IPS-18a (cell line): Measurements from ENCODE around the gene SULF2.

Source experiments
- H3K27ac ChIP-seq: one replicate; pipeline ENCODE4 v1.5.1; 2013; ENCODE audit warnings: low read length
- H3K27me3 ChIP-seq: one replicate; pipeline ENCODE4 v1.6.1; 2013; ENCODE audit warnings: mild to moderate bottlenecking, low read length; ENCODE audit not compliant: control insufficient read depth, insufficient read depth
- H3K36me3 ChIP-seq: one replicate; pipeline ENCODE4 v1.6.1; 2013; ENCODE audit warnings: low read depth, low read length; ENCODE audit not compliant: control insufficient read depth
- H3K4me1 ChIP-seq: one replicate; pipeline ENCODE4 v1.6.1; 2013; ENCODE audit warnings: low read depth, low read length; ENCODE audit not compliant: control insufficient read depth
- H3K4me3 ChIP-seq: one replicate; pipeline ENCODE4 v1.5.1; 2013; ENCODE audit warnings: low read length
- H3K9ac ChIP-seq: one replicate; pipeline ENCODE4 v1.6.1; 2013; ENCODE audit warnings: mild to moderate bottlenecking, low read length, moderate library complexity
- H3K9me3 ChIP-seq: one replicate; pipeline ENCODE4 v1.6.1; 2013; ENCODE audit warnings: low read depth, low read length; ENCODE audit not compliant: control insufficient read depth

SULF2 gene

GRCh38 chr20:47673671-47673955 is 111.7 kb downstream of the SULF2 start:
- no peaks in the 10 kb centered on the region for H3K27me3 ChIP-seq
- H3K27ac ChIP-seq = no peak overlapping the region
- H3K36me3 ChIP-seq = no peaks in the 10 kb centered on the region
- no peak overlapping the region for H3K4me3 ChIP-seq
- H3K9me3 ChIP-seq = no peaks in the 10 kb centered on the region
- H3K4me1 ChIP-seq = peaks cover 5% of the 10 kb centered on the region
- H3K9ac ChIP-seq = no peak overlapping the region

DNA sequence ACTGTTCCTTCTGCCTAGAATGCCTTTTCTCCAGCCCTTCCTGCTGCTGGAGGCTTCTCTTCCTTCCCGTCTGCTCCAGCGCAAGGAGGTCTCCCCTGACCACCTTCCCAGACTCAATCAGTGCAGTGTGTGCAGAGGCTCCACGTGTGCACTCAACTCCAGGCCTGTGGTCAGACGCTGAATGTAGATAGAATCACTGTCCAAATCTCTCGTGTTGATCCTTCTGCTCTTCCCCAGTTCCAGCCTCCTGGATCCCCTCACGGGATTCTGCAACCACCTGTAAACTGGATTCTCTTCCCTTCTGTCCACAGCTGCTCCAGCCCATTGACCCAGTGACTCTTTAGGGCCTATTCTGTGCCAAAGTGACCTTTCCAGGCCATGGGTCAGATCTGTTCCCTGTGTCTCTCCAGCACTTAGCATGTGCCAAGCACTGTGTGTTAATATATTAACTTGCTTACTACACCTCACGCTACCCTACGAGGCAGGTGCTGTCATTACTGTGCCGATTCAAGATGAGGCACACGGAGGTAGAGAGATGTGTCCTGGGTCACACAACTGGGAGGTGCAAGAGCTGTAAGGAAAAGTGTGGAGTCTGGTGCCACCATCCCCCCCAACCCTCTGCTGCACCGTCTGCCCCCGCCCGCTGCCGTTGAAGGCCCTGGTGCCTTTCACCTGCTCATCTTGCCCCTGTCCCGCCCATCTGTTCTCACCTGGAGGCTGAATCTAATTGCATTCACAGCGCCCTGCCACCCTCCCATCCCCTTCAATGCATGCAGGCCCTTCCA is 112.2 kb downstream of the SULF2 start:
- Histone ChIP-seq H3K9ac (no peak overlapping the region), H3K4me3 (no peak overlapping the region), H3K27ac (no peak overlapping the region), H3K9me3 (no peaks in the 10 kb centered on the region), H3K4me1 (peaks cover 5% of the 10 kb centered on the region), H3K27me3 (no peaks in the 10 kb centered on the region), H3K36me3 (no peaks in the 10 kb centered on the region)

GRCh38 chr20:47672166-47672565 is 113.1 kb downstream of the SULF2 start:
- H3K4me1 ChIP-seq = peaks cover 5% of the 10 kb centered on the region
- no peaks in the 10 kb centered on the region for H3K27me3 ChIP-seq
- H3K4me3 ChIP-seq = no peak overlapping the region
- H3K9me3 ChIP-seq = no peaks in the 10 kb centered on the region
- H3K27ac ChIP-seq = no peak overlapping the region
- no peak overlapping the region for H3K9ac ChIP-seq
- no peaks in the 10 kb centered on the region for H3K36me3 ChIP-seq

- no peak overlapping the region for H3K27ac ChIP-seq
- H3K4me1 ChIP-seq = peaks cover 3% of the 10 kb centered on the region
- no peaks in the 10 kb centered on the region for H3K9me3 ChIP-seq
- H3K4me3 ChIP-seq = no peak overlapping the region
- H3K36me3 ChIP-seq = no peaks in the 10 kb centered on the region
- H3K27me3 ChIP-seq = no peaks in the 10 kb centered on the region
- no peak overlapping the region for H3K9ac ChIP-seq
These were observed 114.4 kb downstream of the SULF2 start for GRCh38 chr20:47670913-47671312.

- no peaks in the 10 kb centered on the region for H3K4me1 ChIP-seq
- H3K9ac ChIP-seq = no peak overlapping the region
- no peaks in the 10 kb centered on the region for H3K27me3 ChIP-seq
- H3K9me3 ChIP-seq = no peaks in the 10 kb centered on the region
- no peak overlapping the region for H3K4me3 ChIP-seq
- H3K27ac ChIP-seq = no peak overlapping the region
- no peaks in the 10 kb centered on the region for H3K36me3 ChIP-seq
These were observed 115.1 kb downstream of the SULF2 start for GRCh38 chr20:47669927-47670890.

GRCh38 chr20:47669489-47669888 is 115.8 kb downstream of the SULF2 start:
- Histone ChIP-seq H3K36me3 (no peaks in the 10 kb centered on the region), H3K9me3 (no peaks in the 10 kb centered on the region), H3K27ac (no peak overlapping the region), H3K27me3 (no peaks in the 10 kb centered on the region), H3K4me3 (no peak overlapping the region), H3K9ac (no peak overlapping the region), H3K4me1 (no peaks in the 10 kb centered on the region)

DNA sequence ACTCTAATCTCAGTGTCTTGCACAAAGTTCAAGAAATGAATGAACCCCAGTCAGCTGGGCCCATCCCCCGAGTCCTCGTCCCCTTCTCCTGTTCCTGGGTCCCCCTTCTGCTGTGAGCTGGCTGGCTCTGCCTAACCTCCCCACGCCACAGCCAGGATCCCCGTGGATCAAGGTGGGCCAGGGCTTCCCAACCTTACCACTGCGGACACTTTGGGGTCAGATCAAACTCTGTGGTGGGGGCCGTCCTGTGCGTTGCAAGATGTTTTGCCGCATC is 116.2 kb downstream of the SULF2 start:
- Histone ChIP-seq H3K27me3 (no peaks in the 10 kb centered on the region), H3K4me3 (no peak overlapping the region), H3K9me3 (no peaks in the 10 kb centered on the region), H3K9ac (no peak overlapping the region), H3K4me1 (peaks cover 4% of the 10 kb centered on the region), H3K36me3 (no peaks in the 10 kb centered on the region), H3K27ac (no peak overlapping the region)

DNA sequence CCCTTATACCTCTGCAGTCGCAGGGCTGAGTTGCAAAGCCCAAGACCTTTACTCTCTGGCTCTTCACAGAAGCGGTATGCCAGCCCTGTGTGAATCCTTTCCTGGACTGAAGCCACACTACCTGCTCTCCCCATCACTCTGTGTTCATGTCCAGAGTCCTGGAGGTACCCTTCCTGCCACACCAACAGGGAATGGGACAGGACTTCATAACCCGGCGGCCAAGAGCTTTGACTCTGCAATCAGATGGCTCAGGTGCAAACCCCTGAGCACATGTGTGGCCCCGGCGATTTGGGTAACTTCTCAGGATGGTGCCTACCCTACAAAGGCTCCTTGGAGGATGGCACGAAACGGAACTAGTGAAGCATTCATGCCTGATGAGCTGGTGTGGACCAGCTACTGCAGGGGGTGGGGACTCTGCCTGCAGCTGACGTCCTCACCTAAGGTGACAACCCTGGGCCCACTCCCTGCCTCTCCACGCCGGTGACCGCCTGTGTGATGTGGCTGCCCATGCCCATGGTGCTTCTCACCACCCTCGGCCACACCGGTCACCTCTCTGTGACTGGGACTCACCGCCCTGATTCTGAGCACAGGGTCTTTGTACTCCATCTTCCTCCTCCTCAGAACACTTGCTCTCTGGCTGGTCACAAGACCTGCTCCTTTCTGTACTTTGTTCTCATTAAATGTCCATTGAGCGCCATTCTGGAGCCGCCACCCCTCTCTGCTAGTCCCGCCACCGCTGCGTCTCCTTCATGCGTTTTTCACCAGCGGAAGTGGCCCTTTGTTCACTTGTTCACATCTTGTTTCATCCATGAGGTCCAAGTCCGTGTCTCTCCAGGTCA is 116.7 kb downstream of the SULF2 start:
- Histone ChIP-seq H3K4me3 (no peak overlapping the region), H3K27ac (no peak overlapping the region), H3K4me1 (peaks cover 5% of the 10 kb centered on the region), H3K9ac (no peak overlapping the region), H3K9me3 (no peaks in the 10 kb centered on the region), H3K36me3 (no peaks in the 10 kb centered on the region), H3K27me3 (no peaks in the 10 kb centered on the region)

- Histone ChIP-seq H3K9ac (no peak overlapping the region), H3K36me3 (no peaks in the 10 kb centered on the region), H3K4me3 (no peak overlapping the region), H3K27me3 (no peaks in the 10 kb centered on the region), H3K4me1 (peaks cover 5% of the 10 kb centered on the region), H3K27ac (no peak overlapping the region), H3K9me3 (no peaks in the 10 kb centered on the region)
These were observed 117.6 kb downstream of the SULF2 start for GRCh38 chr20:47667531-47668312.

GRCh38 chr20:47667086-47667485 is 118.2 kb downstream of the SULF2 start:
- Histone ChIP-seq H3K36me3 (peaks cover 6% of the 10 kb centered on the region), H3K9me3 (no peaks in the 10 kb centered on the region), H3K27ac (no peak overlapping the region), H3K4me1 (peaks cover 5% of the 10 kb centered on the region), H3K27me3 (no peaks in the 10 kb centered on the region), H3K9ac (no peak overlapping the region), H3K4me3 (no peak overlapping the region)

DNA sequence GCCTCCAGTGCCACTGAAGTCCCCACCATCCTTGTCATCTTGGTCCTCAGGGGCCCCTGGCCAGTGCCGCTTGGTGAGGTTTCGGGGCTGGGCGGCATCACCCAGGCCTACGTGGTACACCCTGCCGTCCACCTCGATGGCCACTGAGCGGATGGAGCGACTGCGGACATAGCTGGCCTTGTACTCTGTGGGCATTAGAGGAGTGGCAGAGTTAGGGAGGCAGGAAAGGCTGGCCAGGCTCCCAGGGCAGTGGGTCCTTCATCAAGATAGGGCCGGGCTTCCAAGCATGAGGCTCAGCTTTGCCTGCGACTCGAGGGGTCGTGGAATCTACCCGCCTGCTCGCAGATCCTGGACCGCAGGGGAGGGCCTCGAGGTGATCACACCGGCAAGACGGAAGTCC is 119.0 kb downstream of the SULF2 start:
- no peaks in the 10 kb centered on the region for H3K27me3 ChIP-seq
- no peak overlapping the region for H3K4me3 ChIP-seq
- no peaks in the 10 kb centered on the region for H3K9me3 ChIP-seq
- peaks cover 5% of the 10 kb centered on the region for H3K4me1 ChIP-seq
- no peak overlapping the region for H3K9ac ChIP-seq
- peaks cover 12% of the 10 kb centered on the region for H3K36me3 ChIP-seq
- H3K27ac ChIP-seq = no peak overlapping the region
